Mammary epithelial cell (primary cell): Measurements from ENCODE around the gene THRSP.
A peak's percentile ranks its signal among the peaks of the same experiment; 100 is the strongest.

ENCODE experiments used
- CTCF ChIP-seq, 2 donors: IDR thresholded peaks in 1 of 2; conservative IDR thresholded peaks in 1 of 2; 2 replicates each; pipeline ENCODE4 v1.5.1; 2011 to 2012; ENCODE audit warnings: inconsistent platforms in 2 of 2, low read length in 2 of 2, mild to moderate bottlenecking in 2 of 2, control low read depth in 1 of 2, low read depth in 1 of 2; ENCODE audit not compliant: insufficient read depth in 1 of 2; ENCODE audit errors: extremely low read depth in 1 of 2
- EZH2 ChIP-seq: IDR thresholded peaks from 2 replicates; pipeline ENCODE4 v1.6.1; 2012; ENCODE audit warnings: low read length, inconsistent platforms, borderline replicate concordance

- TF ChIP-seq CTCF (conservative IDR thresholded peaks at IDR 0.05 in 1 of 2, IDR thresholded peaks at IDR 0.05 in 1 of 2; ENCODE audit: extremely low read depth in 1 of 2, insufficient read depth in 1 of 2, low read depth in 1 of 2, low read length in 2 of 2) (peak; percentile 89 to 100), EZH2 (no peak)
Measured at GRCh38 chr11:78045851-78046485, 17.7 kb upstream of the THRSP start.
